AG09309 (cell line): Measurements from ENCODE around the gene CASZ1.

ENCODE experiments used
- DNase-seq: peaks from one replicate; pipeline ENCODE4 v3.0.0-alpha.2; 2010; ENCODE audit warnings: low read depth
- H3K4me3 ChIP-seq: 2 replicates; pipeline ENCODE4 v1.5.1; 2011; ENCODE audit warnings: mild to moderate bottlenecking, low read depth, low read length, moderate library complexity; ENCODE audit not compliant: control insufficient read depth
- TF ChIP-seq, protein P1 (sequence below): IDR thresholded peaks from 2 replicates; pipeline ENCODE4 v1.5.1; 2011; ENCODE audit warnings: mild to moderate bottlenecking, low read depth, low read length, inconsistent platforms; ENCODE audit not compliant: insufficient read depth, control insufficient read depth; ENCODE audit errors: missing control alignments

Gene CASZ1

DNA sequence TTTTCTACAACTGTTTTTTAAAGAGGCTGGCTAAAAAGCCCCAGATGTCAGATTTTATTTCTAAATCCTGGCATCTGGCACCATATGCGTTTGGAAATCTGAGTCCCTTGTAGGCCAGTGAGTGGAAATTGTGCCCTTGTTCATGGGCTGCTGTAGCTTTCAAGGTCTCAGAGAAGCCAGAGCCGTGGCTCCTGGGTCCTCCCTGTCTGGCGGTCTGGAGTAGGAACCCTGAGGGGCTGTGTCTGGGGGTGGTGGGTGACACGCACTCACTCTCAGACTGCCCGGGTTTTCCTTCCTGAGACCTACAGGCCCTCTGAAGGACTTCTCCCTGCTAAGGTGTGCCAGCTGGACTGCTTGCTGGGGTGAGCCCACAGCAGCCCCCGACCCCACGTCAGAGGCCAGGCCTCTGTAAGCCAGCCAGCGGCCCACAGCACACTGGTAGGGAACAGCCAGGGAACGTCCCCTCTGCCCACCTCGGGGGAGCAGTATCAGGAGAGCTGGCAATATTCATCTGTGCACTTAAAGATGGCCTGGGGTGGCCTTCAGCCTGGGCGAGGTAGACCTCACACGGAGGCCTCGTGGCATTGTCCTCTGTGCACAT, 170.2 kb downstream of the CASZ1 start:
- no peak for DNase-seq
- TF ChIP-seq, protein P1, sequence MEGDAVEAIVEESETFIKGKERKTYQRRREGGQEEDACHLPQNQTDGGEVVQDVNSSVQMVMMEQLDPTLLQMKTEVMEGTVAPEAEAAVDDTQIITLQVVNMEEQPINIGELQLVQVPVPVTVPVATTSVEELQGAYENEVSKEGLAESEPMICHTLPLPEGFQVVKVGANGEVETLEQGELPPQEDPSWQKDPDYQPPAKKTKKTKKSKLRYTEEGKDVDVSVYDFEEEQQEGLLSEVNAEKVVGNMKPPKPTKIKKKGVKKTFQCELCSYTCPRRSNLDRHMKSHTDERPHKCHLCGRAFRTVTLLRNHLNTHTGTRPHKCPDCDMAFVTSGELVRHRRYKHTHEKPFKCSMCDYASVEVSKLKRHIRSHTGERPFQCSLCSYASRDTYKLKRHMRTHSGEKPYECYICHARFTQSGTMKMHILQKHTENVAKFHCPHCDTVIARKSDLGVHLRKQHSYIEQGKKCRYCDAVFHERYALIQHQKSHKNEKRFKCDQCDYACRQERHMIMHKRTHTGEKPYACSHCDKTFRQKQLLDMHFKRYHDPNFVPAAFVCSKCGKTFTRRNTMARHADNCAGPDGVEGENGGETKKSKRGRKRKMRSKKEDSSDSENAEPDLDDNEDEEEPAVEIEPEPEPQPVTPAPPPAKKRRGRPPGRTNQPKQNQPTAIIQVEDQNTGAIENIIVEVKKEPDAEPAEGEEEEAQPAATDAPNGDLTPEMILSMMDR: no peak
- H3K4me3 ChIP-seq: no peak overlapping the region

DNA sequence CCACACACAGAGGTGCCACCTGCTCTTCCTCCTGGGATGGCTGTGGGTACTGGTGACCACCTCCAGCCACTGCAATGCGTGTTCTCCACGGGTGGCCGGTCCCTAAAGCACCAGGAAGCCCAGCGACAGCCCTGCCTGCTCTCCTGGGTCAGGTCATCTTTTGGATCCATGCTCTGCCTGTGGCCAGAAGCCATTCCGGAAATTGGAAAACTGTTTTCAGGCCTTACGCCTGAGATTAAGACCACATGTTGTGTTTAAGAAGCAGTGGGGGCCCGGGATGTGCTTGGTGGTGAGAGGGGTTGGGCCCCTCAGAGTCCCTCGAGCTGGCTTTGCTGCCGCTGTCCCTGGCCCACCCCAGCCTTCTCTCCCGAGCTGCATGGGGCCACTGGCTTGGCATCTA, 170.9 kb downstream of the CASZ1 start:
- TF ChIP-seq, protein P1: no peak
- no peak for DNase-seq
- H3K4me3 ChIP-seq: no peak overlapping the region

DNA sequence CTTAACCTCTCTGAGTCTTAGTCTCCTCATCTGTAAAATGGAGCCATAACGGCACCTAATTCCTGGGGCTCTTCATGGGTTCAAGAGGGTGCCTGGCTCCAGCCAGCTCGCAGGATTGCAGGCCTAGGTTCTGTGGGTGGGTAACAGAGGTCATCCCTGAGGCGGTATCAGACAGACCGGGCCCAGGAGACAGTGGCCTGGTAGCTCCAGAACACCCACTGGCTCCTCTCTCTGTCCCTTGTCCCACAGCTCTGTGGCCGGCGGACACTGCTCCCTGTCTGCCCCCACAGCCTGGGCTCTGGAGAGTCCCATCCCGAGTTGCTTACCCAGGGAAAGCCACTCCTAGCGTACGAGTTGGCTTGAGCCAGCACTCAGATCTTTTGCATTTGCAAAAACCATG, 171.4 kb downstream of the CASZ1 start:
- TF ChIP-seq, protein P1: no peak
- no peak overlapping the region for H3K4me3 ChIP-seq
- DNase-seq: no peak

DNA sequence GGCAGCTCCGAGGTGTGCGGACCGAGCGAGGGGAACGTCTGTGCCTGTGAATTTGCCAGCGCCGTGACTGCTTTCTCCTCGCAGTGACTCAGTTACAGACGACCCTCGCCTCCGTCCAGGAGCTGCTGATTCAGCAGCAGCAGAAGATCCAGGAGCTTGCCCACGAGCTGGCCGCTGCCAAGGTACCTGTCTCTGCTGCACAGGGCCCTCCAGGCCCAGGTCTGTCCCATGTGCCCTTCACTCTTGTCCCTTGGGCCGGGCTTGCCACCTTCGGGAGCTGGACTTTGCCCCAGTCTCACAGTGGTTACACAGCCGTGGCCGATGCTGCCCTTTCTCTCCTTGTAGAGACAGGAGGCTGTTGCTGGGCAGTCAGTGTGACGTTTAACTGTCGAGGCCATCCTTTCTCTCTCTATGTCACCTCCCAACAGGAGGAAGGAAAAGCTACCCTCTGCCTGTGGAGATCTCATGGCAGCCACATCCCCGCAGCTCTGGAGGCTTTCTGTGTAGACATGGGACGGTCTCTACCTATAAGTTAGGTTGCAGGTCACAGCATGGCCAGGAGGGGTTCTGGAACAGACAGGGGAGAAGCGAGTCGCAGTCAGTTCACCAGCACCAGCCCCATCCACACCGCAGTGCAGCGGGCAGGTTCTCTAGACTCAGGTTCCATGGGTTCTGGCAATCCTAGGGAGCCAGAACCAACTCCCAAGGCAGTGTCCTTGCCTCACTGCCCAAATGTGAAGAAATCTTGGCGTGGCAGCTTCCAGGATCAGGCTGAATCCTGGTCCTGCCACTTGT, 172.0 kb downstream of the CASZ1 start:
- TF ChIP-seq, protein P1: no peak
- H3K4me3 ChIP-seq: no peak overlapping the region
- DNase-seq: no peak

GRCh38 chr1:10623686-10624145, 172.7 kb downstream of the CASZ1 start:
- TF ChIP-seq, protein P1: no peak
- DNase-seq: no peak
- no peak overlapping the region for H3K4me3 ChIP-seq

DNA sequence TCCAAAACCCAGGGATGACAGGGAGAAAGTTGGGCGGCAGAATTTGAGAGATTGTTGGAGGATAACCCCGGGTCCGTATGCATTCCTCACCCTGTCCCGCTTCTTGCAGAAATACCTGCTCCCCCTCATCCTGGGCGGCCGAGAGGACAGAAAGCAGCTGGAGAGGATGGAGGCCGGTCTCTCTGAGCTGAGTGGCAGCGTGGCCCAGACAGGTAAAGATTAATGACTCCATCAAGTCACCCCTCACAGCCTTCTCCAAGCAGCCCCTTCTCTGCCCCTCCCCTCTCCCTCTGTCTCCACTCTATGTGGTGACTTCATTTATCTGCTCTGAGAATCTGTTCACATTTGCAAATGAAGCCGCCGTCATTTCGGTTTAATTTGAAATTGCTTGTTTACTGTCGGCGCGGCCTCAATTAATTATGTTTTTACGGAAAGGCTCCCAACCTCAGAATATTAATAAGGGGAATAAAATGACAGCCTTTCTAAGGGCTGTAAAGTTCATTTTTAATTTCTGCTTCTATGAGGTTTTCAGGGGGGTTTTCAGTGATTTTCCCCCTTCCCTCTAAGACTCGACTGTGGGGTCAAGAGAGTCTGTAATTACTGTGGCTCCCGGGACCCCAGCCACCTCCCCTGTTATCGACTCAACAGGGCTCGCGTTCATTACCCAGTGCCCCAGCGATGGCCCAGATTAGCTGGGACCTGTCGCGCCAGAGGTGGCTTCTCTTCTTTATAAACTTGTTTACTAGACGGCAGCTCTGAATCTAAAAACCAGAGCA, 173.3 kb downstream of the CASZ1 start:
- TF ChIP-seq, protein P1: no peak
- no peak for DNase-seq

More for the DNA sequence above, 173.3 kb downstream of the CASZ1 start:
- H3K4me3 ChIP-seq: no peak overlapping the region
